ENCODE results near the gene CHAF1B.
A peak's percentile ranks its signal among the peaks of the same experiment; 100 is the strongest.

CHAF1B gene

GRCh38 chr21:36466061-36466511 lies 80.9 kb downstream of the CHAF1B start:
- DNase-seq (ENCODE audit: low read depth), result peak; percentile 6
- TF ChIP-seq CTCF (IDR thresholded peaks at IDR 0.05; ENCODE audit: insufficient read depth, low read depth, low read length, missing control alignments), result no peak
- H3K4me3 ChIP-seq (ENCODE audit: low read length), result no peak overlapping the region
